Measurements from ENCODE around the gene STRIP1.

DNA sequence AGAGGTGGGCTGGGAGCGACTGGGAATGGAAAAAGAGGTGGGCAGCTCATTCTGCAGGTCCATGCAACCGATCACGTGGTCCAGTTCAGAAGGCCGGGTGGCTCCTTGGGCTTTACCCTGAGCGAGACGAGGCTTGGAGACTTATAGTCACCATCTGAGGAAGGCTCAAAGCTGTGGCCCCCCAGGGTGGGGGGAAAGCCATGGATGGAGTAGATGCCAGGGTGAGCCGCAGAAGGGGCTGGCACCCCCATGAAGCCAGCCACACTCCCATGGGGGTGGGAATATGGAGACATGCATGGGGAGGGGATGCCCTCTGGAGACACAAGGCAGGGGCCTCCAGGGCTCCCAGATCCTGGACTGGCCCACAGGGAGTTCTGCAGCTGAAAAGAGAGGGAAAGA is 26.2 kb downstream of the STRIP1 start:
- TF ChIP-seq POLR2AphosphoS5 (IDR thresholded peaks at IDR 0.05; ENCODE audit: borderline replicate concordance, low read depth, low read length) (no peak), EZH2 (IDR thresholded peaks at IDR 0.05) (no peak)
